Activated CD4-positive, alpha-beta T cell treated with anti-CD3 and anti-CD28 coated beads, Interleukin-2, amount 50 U/mL, for 16 hours (primary cell): ENCODE measurements around the gene CHST9.
"Not testable (repeated sequence)": the region's sequence is repeated elsewhere in the genome, so short reads cannot be mapped to it uniquely, and the experiment has no call there.

Experiments
- DNase-seq: peaks from one replicate; pipeline ENCODE4 v3.0.0-alpha.2; 2020

The CHST9 gene

GRCh38 chr18:26999797-27000196 lies 185.3 kb downstream of the CHST9 start:
- no peak for DNase-seq

- DNase-seq = no peak
Measured at GRCh38 chr18:26993568-26993967, 191.5 kb downstream of the CHST9 start.

- DNase-seq = no peak
Measured at GRCh38 chr18:26992926-26993325, 192.2 kb downstream of the CHST9 start.

- DNase-seq = no peak
Measured at GRCh38 chr18:26989842-26990241, 195.3 kb downstream of the CHST9 start.

GRCh38 chr18:26981360-26982082 lies 203.6 kb downstream of the CHST9 start:
- no peak for DNase-seq

- no peak for DNase-seq
Measured at GRCh38 chr18:26978812-26979341, 206.2 kb downstream of the CHST9 start.

GRCh38 chr18:26977781-26978180 lies 207.3 kb downstream of the CHST9 start:
- DNase-seq = no peak

- no peak for DNase-seq
Measured at GRCh38 chr18:26976206-26976605, 208.9 kb downstream of the CHST9 start.

- not testable (repeated sequence) for DNase-seq
Measured at GRCh38 chr18:26972549-26972948, 212.6 kb downstream of the CHST9 start.

- DNase-seq = no peak
Measured at GRCh38 chr18:26971409-26971808, 213.7 kb downstream of the CHST9 start.

GRCh38 chr18:26970637-26971036 lies 214.5 kb downstream of the CHST9 start:
- no peak for DNase-seq

- no peak for DNase-seq
Measured at GRCh38 chr18:26965206-26965605, 219.9 kb downstream of the CHST9 start.

- DNase-seq = no peak
Measured at GRCh38 chr18:26963292-26963691, 221.8 kb downstream of the CHST9 start.

- DNase-seq = no peak
Measured at GRCh38 chr18:26961839-26962238, 223.3 kb downstream of the CHST9 start.

GRCh38 chr18:26960911-26961310 lies 224.2 kb downstream of the CHST9 start:
- DNase-seq = no peak

GRCh38 chr18:26956863-26957262 lies 228.2 kb downstream of the CHST9 start:
- DNase-seq = no peak

- DNase-seq = no peak
Measured at GRCh38 chr18:26948703-26949102, 236.4 kb downstream of the CHST9 start.

- no peak for DNase-seq
Measured at GRCh38 chr18:26943906-26944305, 241.2 kb downstream of the CHST9 start.

GRCh38 chr18:26941584-26941983 lies 243.5 kb downstream of the CHST9 start:
- DNase-seq = no peak

GRCh38 chr18:26940744-26941398 lies 244.2 kb downstream of the CHST9 start:
- DNase-seq = no peak

GRCh38 chr18:26931659-26932058 lies 253.4 kb downstream of the CHST9 start:
- no peak for DNase-seq

GRCh38 chr18:26930630-26931029 lies 254.5 kb downstream of the CHST9 start:
- no peak for DNase-seq

- no peak for DNase-seq
Measured at GRCh38 chr18:26928670-26929313, 256.3 kb downstream of the CHST9 start.

GRCh38 chr18:26927822-26928221 lies 257.3 kb downstream of the CHST9 start:
- DNase-seq = not testable (repeated sequence)
